GM12891 (cell line): ENCODE measurements around the gene PTPRN2.

Experiments used
- PAX5 ChIP-seq: IDR thresholded peaks from 2 replicates; pipeline ENCODE4 v1.6.1; 2011; ENCODE audit warnings: low read length, moderate library complexity, mild to moderate bottlenecking; ENCODE audit not compliant: insufficient read depth, severe bottlenecking
- POLR2A ChIP-seq: IDR thresholded peaks from 2 replicates; pipeline ENCODE4 v1.6.1; 2011; ENCODE audit warnings: low read depth, low read length, control low read depth
- POLR2AphosphoS5 ChIP-seq: IDR thresholded peaks from 2 replicates; pipeline ENCODE4 v1.6.1; 2011; ENCODE audit warnings: low read depth, low read length, control low read depth
- SPI1 ChIP-seq: IDR thresholded peaks from 2 replicates; pipeline ENCODE4 v1.6.1; 2011; ENCODE audit warnings: low read depth, low read length, control low read depth
- TAF1 ChIP-seq: IDR thresholded peaks from 2 replicates; pipeline ENCODE4 v1.6.1; 2011; ENCODE audit warnings: low read depth, low read length, control low read depth

GRCh38 chr7:158375034-158375433 lies 212.6 kb downstream of the PTPRN2 start:
- no peak for TF ChIP-seq POLR2AphosphoS5
- TF ChIP-seq POLR2A, result no peak
- TF ChIP-seq TAF1, result no peak
- TF ChIP-seq SPI1, result no peak
- TF ChIP-seq PAX5, result no peak
